H1 (cell line): ENCODE measurements around the gene KIF5C. TPM values are rescaled to one million over a fixed set of nuclear protein-coding genes. Genes with fewer than 3 reads are reported as not detected.

ENCODE experiments used
- CBX5 ChIP-seq: fragments of 300-800, 300-1000 bp; sonication (generic); IDR thresholded peaks from 2 replicates; pipeline ENCODE4 v1.7.1; 2016; ENCODE audit warnings: antibody characterized with exemption, low read length, low read depth
- CHD7 ChIP-seq: fragments of 300-600 bp; sonication (generic); IDR thresholded peaks from 2 replicates; pipeline ENCODE4 v1.7.1; 2012; ENCODE audit warnings: low read length, moderate library complexity, mild to moderate bottlenecking, inconsistent platforms; ENCODE audit not compliant: insufficient replicate concordance
- POU5F1 ChIP-seq: IDR thresholded peaks from 2 replicates; pipeline ENCODE4 v1.6.1; 2011; ENCODE audit warnings: low read depth, mild to moderate bottlenecking, low read length, moderate library complexity
- RBBP5 ChIP-seq: IDR thresholded peaks from 2 replicates; pipeline ENCODE4 v1.7.1; 2012; ENCODE audit warnings: low read depth, mild to moderate bottlenecking, inconsistent platforms, low read length, moderate library complexity, borderline replicate concordance
- RXRA ChIP-seq: IDR thresholded peaks from 2 replicates; pipeline ENCODE4 v1.6.1; 2011; ENCODE audit warnings: low read depth, mild to moderate bottlenecking, low read length, moderate library complexity; ENCODE audit not compliant: insufficient read depth
- TBP ChIP-seq: IDR thresholded peaks from 2 replicates; pipeline ENCODE4 v1.6.1; 2011; ENCODE audit warnings: low read depth, low read length, improper control_type of control experiment
- polyA plus RNA-seq, 7 experiments: library from polyadenylated mRNA; depleted of rRNA in 3 of 7; stranded (reverse) in 5 of 7; unstranded in 2 of 7; fragments of >200 nt in 5 of 7; fragments of 200-250 nt in 2 of 7; gene quantifications; 1 replicate in 5 of 7; 2 replicates in 1 of 7; 4 replicates in 1 of 7; pipeline versions ENCODE4 v1.2.1 to v1.2.3, GENCODE V29; 2011 to 2013; ENCODE audit warnings: missing spikeins in 2 of 7, mixed read lengths in 2 of 7
- total RNA-seq: library from RNA; stranded (reverse); fragmentation: NEBNext Ultra II Directional; extraction: Animal tissue kit (Norgen Biotek cat#: 25700); gene quantifications from 2 replicates; pipeline ENCODE4 v1.2.1, GENCODE V29; 2021

Gene KIF5C
- total and polyA plus RNA-seq, 2 of the 8 experiments (the other 6 are each of a cell fraction or from before 2014, with no cell fraction given) = 16.3 to 66.4 TPM

- TF ChIP-seq POU5F1 (no peak), RXRA (no peak), CHD7 (no peak), TBP (no peak), CBX5 (no peak), RBBP5 (no peak)
Measured at GRCh38 chr2:148953426-148953825, 78.4 kb downstream of the KIF5C start (continued).
